Fibroblast of the aortic adventitia (primary cell): ENCODE data around the gene ANKRD29. TPM values are rescaled to one million over a fixed set of nuclear protein-coding genes. Genes with fewer than 3 reads are reported as not detected.
A peak's percentile ranks its signal among the peaks of the same experiment; 100 is the strongest.

Experiments
- DNase-seq: peaks from one replicate; pipeline ENCODE4 v3.0.0-alpha.2; 2010; ENCODE audit warnings: low read depth
- H3K4me3 ChIP-seq: 2 replicates; pipeline ENCODE4 v1.5.1; 2011; ENCODE audit warnings: low read depth, mild to moderate bottlenecking, control low read depth, low read length, moderate library complexity
- total RNA-seq: library from RNA; depleted of rRNA; stranded (reverse); fragments of >200 nt; gene quantifications from 2 replicates; pipeline ENCODE4 v1.2.3, GENCODE V29; 2012; ENCODE audit warnings: low replicate concordance
- TF ChIP-seq, protein P1 (sequence below): IDR thresholded peaks from 2 replicates; pipeline ENCODE4 v1.5.1; 2011; ENCODE audit warnings: mild to moderate bottlenecking, low read length, control low read depth, inconsistent platforms; ENCODE audit not compliant: insufficient read depth

Gene ANKRD29
- total RNA-seq, 1 donor, result 17.4 TPM

DNA sequence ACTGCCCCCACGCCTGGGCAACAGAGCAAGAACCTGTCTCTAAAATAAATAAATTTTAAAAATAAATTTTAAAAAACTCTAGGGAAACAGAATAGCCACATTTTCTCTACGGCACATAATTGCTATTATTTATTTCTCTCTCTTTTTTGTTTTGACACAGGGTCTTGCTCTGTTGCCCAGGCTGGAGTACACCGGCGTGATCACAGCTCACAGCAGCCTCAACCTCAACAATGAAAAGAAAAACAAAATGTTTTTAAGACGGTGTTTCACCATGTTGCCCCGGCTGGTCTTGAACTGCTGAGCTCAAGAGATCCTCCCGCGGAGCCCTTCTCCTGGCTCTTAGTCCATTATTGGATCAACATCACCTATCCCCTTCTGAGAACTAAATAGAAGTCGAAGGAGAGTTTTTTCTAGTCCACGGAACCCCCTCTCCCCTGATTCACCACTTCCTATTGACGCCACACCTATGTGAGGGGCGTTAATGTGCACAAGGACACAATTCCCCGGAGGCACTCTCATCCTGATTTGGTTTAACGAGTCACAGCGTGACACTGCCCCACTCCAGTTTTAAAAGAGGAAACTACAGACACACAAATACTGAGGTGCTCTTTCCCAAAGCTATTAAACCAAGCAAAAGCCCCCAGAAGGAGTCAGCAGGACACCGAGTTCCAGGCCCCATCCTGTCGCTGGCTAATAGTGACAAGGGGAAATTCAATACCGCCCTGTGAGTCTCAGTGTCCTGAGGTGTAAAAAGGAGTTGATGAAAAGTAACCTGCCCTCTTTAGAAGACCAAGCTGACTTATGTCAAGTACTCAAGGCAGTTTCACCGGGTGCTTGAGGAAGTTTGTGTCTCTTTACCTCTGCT is 77.5 kb downstream of the ANKRD29 start:
- TF ChIP-seq, protein P1, sequence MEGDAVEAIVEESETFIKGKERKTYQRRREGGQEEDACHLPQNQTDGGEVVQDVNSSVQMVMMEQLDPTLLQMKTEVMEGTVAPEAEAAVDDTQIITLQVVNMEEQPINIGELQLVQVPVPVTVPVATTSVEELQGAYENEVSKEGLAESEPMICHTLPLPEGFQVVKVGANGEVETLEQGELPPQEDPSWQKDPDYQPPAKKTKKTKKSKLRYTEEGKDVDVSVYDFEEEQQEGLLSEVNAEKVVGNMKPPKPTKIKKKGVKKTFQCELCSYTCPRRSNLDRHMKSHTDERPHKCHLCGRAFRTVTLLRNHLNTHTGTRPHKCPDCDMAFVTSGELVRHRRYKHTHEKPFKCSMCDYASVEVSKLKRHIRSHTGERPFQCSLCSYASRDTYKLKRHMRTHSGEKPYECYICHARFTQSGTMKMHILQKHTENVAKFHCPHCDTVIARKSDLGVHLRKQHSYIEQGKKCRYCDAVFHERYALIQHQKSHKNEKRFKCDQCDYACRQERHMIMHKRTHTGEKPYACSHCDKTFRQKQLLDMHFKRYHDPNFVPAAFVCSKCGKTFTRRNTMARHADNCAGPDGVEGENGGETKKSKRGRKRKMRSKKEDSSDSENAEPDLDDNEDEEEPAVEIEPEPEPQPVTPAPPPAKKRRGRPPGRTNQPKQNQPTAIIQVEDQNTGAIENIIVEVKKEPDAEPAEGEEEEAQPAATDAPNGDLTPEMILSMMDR, result no peak
- peak overlapping the region; percentile 91 for H3K4me3 ChIP-seq
- DNase-seq, result peak; percentile 16

DNA sequence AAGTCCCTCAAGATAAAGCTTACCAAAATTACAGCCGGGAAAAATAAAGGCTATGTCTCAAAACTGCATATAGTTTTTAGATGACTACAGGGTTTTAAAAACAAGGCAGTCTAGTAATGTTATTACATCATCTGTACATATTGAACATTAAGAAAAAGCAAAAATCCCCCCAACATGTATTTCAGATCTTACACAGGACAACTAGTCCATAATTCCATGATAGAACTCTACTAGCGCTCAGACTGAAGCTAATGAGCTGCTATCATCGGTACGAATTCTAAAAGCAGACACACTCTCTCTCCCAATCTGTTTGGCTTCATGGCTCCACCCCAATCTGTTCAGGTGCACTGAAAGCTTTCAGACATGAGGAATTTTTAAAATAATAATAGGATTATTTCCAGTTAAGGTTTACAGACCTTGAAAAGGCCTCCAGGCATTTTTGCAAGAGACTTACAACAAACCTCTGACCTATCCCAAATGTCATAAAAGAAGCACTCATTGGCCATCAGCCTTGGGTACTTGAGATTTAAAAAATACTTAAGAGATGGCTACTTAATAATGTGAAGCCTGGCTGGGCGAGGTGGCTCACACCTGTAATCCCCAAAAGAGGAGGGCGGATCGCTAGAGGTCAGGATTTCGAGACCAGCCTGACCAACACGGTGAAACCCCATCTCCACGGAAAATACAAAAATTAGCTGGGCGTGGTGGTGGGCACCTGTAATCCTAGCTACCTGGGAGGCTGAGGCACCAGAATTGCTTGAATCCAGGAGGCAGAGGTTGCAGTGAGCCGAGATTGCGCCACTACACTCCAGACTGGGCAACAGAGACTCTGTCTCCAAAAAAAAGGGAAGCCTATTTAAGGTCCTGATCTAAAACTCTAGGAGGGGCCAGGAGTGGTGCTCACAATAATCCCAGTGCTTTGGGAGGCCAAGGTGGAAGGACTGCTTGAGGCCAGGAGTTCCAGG is 78.4 kb downstream of the ANKRD29 start:
- TF ChIP-seq, protein P1, result no peak
- peak overlapping the region; percentile 91 for H3K4me3 ChIP-seq
- no peak for DNase-seq

DNA sequence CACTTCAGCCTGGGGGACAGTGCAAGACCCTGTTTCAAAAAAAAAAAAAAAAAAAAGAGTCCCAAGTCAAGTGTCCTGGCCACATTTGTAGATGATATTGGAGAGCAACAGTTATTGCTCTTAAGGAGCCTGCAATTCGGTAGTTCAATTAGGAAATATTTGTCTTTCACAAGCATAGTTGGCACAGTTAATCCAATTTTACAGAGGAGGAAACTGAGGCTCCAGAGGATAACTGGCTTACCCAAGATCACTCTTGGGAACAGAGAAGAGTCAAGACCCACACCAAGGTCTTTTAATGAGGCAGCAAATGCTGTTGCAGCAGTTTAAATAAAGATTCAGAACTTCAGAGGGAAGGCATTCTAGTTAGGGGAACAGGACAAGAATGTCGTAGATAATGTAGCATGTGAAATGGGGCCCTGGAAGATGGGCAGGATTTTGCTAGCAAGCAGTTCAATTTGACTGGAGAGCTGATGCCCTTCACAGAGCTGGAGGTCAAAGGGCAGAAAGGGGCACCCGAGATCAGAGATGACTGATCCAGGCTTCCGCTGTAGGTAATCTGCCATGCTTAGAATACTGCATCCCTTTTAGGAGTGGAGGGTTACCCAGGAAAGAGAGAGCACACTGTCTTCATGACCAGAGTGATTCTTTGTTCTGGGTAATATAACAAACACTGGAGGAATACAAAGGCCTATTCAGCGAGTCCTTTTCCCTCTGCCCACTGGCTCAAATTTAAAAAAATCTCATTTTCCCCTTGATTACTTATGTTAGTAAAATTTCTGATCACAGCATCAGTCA is 79.4 kb downstream of the ANKRD29 start:
- TF ChIP-seq, protein P1, result no peak
- no peak overlapping the region for H3K4me3 ChIP-seq
- DNase-seq, result no peak

DNA sequence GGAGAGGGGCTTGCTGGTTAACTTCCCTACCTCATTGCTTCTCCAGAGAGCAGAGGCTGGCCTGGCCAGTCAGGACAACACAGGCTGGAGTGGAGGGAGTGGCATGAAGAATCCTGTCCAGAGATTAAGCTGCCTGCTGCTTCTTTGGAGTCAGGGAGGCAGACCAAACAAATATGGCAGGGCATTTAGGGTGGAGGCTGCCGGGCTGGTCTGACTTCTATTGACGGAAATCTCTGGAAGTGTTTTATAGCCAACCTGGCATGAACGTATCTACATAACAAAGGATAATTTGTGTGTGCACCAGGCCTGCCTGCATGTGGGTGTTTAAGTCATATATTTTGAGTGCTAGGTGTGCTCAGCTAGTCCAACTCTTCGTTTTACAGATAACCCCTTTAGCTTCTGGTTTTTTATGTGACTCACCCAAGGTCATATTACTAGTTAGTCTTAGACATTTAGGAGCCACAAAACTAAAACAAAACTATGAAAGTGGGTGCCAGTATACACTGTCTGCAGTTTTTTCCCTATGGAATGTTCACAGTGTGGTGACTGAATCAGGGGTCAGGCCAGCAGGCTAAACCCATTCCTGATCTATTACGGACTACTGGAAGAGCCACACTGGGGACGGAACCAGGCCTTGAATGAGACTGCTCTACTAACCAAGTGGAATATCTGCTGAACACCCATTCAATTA is 81.9 kb downstream of the ANKRD29 start:
- TF ChIP-seq, protein P1, result no peak
- DNase-seq, result peak; percentile 44
- H3K4me3 ChIP-seq, result no peak overlapping the region

DNA sequence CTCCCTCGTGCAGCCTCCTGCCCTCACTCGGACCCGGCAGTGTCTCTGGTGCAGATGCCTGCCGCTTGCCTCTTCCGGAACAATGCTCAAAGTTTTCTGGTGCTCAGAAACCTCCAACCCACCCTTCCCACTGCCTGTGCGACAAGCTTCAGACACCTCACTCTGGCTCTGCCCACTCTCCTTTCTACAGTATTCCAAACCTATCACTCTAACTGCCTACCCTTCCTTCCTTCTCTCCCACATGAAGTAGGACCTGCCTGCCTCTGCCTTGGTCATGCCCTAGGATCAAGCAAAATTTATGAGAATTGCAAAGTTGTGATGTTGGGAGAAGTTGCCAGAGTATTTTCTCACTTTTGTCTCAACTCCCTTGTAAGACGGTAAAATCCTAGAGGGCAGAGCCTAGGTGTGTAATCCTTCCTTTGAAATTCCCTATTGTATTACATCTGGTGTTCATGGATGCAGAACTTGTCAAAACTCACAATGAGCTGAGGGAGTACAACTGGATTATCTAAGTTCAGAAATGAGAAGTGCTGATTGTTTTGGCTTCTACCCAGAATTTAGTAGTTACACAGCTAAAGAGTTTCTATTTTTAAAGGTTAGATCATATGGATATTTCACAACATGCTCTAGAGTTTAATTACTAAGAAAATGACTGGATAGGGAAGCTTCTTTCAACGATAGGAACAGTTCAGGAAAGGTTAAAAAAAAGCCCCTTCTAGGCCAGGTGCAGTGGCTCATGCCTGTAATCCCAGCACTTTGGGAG is 83.6 kb downstream of the ANKRD29 start:
- TF ChIP-seq, protein P1, result no peak
- peak; percentile 57 for DNase-seq

More for the DNA sequence above, 83.6 kb downstream of the ANKRD29 start:
- no peak overlapping the region for H3K4me3 ChIP-seq
